Epithelial cell of esophagus (primary cell): Measurements from ENCODE around the gene CHMP1A.
"Not testable (repeated sequence)": the region's sequence is repeated elsewhere in the genome, so short reads cannot be mapped to it uniquely, and the experiment has no call there.

ENCODE experiments used
- DNase-seq: peaks from one replicate; pipeline ENCODE4 v3.0.0; 2010; ENCODE audit warnings: low read depth
- H3K4me3 ChIP-seq: 2 replicates; pipeline ENCODE4 v1.5.1; 2011; ENCODE audit warnings: mild to moderate bottlenecking, low read length, control low read depth
- TF ChIP-seq, protein P1 (sequence below): IDR thresholded peaks from 2 replicates; pipeline ENCODE4 v1.5.1; 2011; ENCODE audit warnings: low read depth, mild to moderate bottlenecking, low read length, control low read depth, inconsistent platforms; ENCODE audit not compliant: insufficient read depth; ENCODE audit errors: missing control alignments

The CHMP1A gene

DNA sequence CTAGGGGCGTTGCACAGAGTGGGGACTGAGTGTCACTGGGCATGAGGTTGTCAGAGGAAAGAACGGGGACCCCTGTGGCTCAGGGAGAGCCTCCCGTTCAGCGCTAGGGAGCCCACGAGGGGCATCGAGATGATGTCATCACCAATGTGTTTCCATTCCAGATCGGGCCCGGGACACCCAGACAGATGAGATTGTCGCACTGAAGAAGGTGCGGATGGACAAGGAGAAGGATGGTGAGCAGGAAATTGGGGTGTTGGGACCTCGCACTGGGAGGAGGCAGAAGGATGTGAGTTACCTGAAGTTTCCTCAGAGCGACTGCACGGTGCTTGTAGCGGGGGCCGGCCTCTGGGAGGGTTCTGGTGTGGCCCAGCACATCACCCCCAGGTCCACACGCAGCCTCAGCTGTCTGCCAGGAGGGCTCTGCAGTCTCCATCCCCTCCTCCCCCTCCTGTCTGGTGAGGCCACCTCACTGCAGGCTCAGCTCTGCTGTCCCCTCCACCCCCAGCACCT, 32.9 kb upstream of the CHMP1A start:
- DNase-seq = no peak
- H3K4me3 ChIP-seq = no peak overlapping the region
- TF ChIP-seq, protein P1, sequence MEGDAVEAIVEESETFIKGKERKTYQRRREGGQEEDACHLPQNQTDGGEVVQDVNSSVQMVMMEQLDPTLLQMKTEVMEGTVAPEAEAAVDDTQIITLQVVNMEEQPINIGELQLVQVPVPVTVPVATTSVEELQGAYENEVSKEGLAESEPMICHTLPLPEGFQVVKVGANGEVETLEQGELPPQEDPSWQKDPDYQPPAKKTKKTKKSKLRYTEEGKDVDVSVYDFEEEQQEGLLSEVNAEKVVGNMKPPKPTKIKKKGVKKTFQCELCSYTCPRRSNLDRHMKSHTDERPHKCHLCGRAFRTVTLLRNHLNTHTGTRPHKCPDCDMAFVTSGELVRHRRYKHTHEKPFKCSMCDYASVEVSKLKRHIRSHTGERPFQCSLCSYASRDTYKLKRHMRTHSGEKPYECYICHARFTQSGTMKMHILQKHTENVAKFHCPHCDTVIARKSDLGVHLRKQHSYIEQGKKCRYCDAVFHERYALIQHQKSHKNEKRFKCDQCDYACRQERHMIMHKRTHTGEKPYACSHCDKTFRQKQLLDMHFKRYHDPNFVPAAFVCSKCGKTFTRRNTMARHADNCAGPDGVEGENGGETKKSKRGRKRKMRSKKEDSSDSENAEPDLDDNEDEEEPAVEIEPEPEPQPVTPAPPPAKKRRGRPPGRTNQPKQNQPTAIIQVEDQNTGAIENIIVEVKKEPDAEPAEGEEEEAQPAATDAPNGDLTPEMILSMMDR = no peak

- not testable (repeated sequence) for DNase-seq, H3K4me3 ChIP-seq
These were observed 32.1 kb upstream of the CHMP1A start for GRCh38 chr16:89689621-89690020.

DNA sequence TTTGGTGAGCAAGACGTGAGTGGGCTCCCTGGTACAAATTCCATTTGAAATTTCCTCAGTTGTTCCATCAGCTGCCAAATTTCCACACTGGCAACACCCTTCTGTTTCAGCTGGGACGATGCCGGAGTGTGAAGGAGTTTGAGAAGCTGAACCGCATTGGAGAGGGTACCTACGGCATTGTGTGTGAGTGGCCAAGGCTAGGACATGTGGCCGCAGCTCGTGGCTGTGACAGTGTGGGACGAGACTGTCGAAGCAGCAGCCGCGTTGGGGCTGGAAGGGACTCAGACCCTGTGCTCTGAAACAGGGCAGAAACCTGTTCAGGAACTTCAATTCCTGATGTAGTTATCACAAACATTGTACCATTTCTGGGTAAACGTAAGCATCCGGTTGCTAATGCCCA, 31.6 kb upstream of the CHMP1A start:
- DNase-seq = no peak
- TF ChIP-seq, protein P1 = no peak
- H3K4me3 ChIP-seq = no peak overlapping the region

DNA sequence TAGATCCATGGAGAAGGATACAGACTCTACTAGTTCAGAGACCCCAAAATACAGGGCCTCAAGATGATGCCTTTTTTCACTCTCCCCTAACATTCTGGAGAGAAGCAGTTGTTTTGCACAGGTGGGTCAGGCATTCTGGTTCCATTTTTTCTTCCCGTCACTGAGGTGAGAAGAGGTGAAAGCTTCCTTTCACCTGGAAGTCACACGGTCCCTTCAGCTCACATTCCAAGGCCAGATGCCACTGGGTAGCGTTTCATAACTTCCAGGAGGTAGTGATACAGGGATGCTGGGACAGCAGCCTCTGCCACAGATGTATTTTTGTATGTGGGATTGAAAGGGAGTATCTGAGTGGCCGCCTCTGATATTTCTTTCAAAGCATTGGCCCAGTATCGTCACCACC, 30.9 kb upstream of the CHMP1A start:
- no peak overlapping the region for H3K4me3 ChIP-seq
- TF ChIP-seq, protein P1 = no peak
- no peak for DNase-seq

DNA sequence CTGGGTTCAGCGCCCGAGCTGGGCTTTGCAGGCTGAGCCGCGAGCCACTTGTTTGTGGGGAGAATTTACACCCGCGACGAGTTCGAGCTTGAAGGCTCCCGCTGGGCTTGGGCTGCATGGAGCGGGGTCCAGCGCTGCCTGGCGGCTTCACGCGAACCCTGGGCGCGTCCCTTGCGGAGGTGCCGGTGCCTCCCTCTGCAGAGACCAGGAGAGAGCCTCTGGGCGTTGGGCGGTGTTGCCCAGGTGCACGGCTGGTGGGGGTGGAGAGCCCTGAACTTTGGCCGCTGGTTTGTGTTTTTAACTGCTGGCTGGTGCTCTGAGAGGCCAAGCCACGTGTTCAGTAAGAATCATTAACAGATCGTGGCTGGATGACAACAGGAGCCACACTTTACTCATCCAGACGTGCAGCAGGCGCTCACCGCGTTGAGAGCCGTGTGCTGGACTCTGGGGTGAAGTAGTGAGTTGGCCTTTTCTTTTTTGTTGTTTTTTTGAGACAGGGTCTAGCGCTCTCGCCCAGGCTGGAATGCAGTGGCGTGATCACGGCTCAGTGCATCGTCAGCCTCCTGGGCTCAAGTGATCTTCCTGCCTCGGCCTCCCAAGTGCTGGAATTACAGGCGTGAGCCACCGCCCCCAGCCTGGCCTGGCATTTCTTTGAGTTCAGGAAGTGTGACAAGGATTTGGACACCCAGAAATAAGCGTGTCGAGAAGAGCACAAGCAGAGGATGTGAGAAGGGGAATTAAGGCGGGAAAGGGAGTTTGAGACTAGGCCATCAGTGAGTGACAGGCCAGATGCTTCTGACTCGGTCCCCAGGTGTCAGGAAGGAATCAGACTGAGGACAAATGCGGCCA, 29.8 kb upstream of the CHMP1A start:
- peak overlapping the region; percentile 79 for H3K4me3 ChIP-seq
- TF ChIP-seq, protein P1 = no peak
- peak; percentile 47 for DNase-seq

DNA sequence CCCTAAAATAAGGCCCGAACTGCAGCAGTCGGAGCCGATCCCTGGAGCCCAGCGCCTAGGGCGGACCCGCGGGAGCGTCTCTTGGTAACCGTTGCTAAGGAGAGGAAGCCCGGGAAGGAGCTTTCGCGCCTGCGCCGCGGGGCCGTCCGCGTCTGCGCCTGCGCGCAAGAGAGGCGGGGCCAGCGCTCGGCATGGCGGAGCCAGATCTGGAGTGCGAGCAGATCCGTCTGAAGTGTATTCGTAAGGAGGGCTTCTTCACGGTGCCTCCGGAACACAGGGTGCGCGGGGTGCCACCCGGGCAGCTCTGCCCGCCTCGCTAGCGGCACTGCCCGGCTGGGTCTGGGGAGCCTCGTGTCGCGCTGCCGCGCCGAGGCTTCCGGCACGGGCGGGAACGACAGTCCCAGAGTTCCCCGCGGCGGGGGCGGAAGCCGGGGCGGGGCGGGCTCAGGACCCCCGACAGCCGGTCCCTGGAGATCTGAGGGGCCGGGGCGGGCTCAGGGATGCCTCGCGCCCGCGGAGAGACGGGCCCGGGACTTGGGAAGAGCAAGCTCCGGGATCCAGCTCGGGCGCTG, 29.1 kb upstream of the CHMP1A start, which contains the start of gene CDK10:
CDK10 (plus strand) TSS at position 170 of the 572 bp plus-strand sequence; CDS start at position 192, 22 bp downstream.
- peak within 1 kb of the TSS; percentile 79 for H3K4me3 ChIP-seq
- TF ChIP-seq, protein P1 = no peak
- peak; percentile 84 for DNase-seq

DNA sequence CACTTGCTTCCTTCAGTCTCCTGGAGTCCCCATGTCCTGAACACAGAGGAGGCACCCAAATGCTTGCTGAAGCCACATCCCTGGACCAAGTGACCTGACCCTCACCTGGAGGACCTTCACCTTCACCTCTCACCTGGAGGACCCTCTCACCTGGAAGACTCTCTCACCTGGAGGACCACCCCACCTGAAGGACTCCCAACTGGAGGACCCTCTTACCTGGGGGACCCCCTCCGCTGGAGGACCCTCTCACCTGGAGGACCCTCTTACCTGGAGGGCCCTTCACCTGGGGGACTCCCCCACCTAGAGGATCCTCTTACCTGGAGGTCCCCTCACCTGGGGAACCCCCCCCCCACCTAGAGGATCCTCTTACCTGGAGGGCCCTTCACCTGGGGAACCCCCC, 28.4 kb upstream of the CHMP1A start:
- TF ChIP-seq, protein P1 = no peak
- DNase-seq = no peak
- H3K4me3 ChIP-seq = no peak overlapping the region
